ENCODE data around the gene SLC29A1. TPM values are rescaled to one million over a fixed set of nuclear protein-coding genes. Genes with fewer than 3 reads are reported as not detected.
"Not testable (repeated sequence)": the region's sequence is repeated elsewhere in the genome, so short reads cannot be mapped to it uniquely, and the experiment has no call there.

The SLC29A1 gene
- total and polyA plus RNA-seq, 8 donors, result 22.4 to 48.2 (median 28.5) TPM

- no peaks in the 10 kb centered on the region for H3K27me3 ChIP-seq
- ATAC-seq, result no peak
Measured at GRCh38 chr6:44193307-44193910, 30.0 kb upstream of the SLC29A1 start.

GRCh38 chr6:44194326-44194725, 29.1 kb upstream of the SLC29A1 start:
- intact Hi-C loops (cut with DNase I), result no loop called here
- Histone ChIP-seq H3K9me3 (no peaks in the 10 kb centered on the region), H3K4me1 (peaks cover 0 to 5% of the 10 kb centered on the region in 2 donors), H3K27ac (no peak overlapping the region), H3K27me3 (no peaks in the 10 kb centered on the region), H3K36me3 (no peaks in the 10 kb centered on the region), H3K4me3 (no peak overlapping the region)
- no peak for TF ChIP-seq CTCF (IDR thresholded peaks at IDR 0.05)
- DNase-seq (no peak), ATAC-seq (no peak)

More at GRCh38 chr6:44193307-44193910, 30.0 kb upstream of the SLC29A1 start:
- no peak for TF ChIP-seq CTCF (IDR thresholded peaks at IDR 0.05)
- no peak for DNase-seq
- peaks cover 0 to 5% of the 10 kb centered on the region in 2 donors for H3K4me1 ChIP-seq
- no peaks in the 10 kb centered on the region for H3K36me3 ChIP-seq
- intact Hi-C loops (cut with DNase I), result no loop called here
- H3K9me3 ChIP-seq, result no peaks in the 10 kb centered on the region
- H3K27ac ChIP-seq, result no peak overlapping the region
- no peak overlapping the region for H3K4me3 ChIP-seq

- intact Hi-C loops (cut with DNase I); H3K4me3 ChIP-seq; H3K27ac ChIP-seq; H3K36me3 ChIP-seq; H3K27me3 ChIP-seq; DNase-seq; H3K9me3 ChIP-seq; H3K4me1 ChIP-seq; ATAC-seq: not testable (repeated sequence)
Measured at GRCh38 chr6:44196351-44196750, 27.0 kb upstream of the SLC29A1 start.

- Histone ChIP-seq H3K27ac (no peak overlapping the region), H3K36me3 (no peaks in the 10 kb centered on the region), H3K4me3 (no peak overlapping the region), H3K9me3 (no peaks in the 10 kb centered on the region), H3K4me1 (no peaks in the 10 kb centered on the region), H3K27me3 (no peaks in the 10 kb centered on the region)
- intact Hi-C loops (cut with DNase I), result no loop called here
- DNase-seq (no peak), ATAC-seq (no peak)
- no peak for TF ChIP-seq CTCF (IDR thresholded peaks at IDR 0.05)
Measured at GRCh38 chr6:44198684-44199083, 24.7 kb upstream of the SLC29A1 start.

GRCh38 chr6:44199883-44200282, 23.5 kb upstream of the SLC29A1 start:
- Histone ChIP-seq H3K9me3 (no peaks in the 10 kb centered on the region), H3K4me3 (no peak overlapping the region), H3K36me3 (no peaks in the 10 kb centered on the region), H3K27me3 (no peaks in the 10 kb centered on the region), H3K4me1 (no peaks in the 10 kb centered on the region), H3K27ac (no peak overlapping the region)
- intact Hi-C loops (cut with DNase I), result no loop called here
- DNase-seq (no peak), ATAC-seq (no peak)
- no peak for TF ChIP-seq CTCF (IDR thresholded peaks at IDR 0.05)

GRCh38 chr6:44201200-44201599, 22.2 kb upstream of the SLC29A1 start:
- no peaks in the 10 kb centered on the region for H3K36me3 ChIP-seq
- TF ChIP-seq CTCF (IDR thresholded peaks at IDR 0.05), result no peak
- no peak for DNase-seq
- no peak overlapping the region for H3K27ac ChIP-seq
- H3K9me3 ChIP-seq, result no peaks in the 10 kb centered on the region
- H3K4me1 ChIP-seq, result no peaks in the 10 kb centered on the region
- peak; percentile 19 for ATAC-seq
- no peak overlapping the region for H3K4me3 ChIP-seq
- no peaks in the 10 kb centered on the region for H3K27me3 ChIP-seq
- intact Hi-C loops (cut with DNase I), result no loop called here
